ENCODE data around the gene PDGFC.

GRCh38 chr4:156811286-156811685 lies 160.3 kb downstream of the PDGFC start:
- TF ChIP-seq, protein P1, sequence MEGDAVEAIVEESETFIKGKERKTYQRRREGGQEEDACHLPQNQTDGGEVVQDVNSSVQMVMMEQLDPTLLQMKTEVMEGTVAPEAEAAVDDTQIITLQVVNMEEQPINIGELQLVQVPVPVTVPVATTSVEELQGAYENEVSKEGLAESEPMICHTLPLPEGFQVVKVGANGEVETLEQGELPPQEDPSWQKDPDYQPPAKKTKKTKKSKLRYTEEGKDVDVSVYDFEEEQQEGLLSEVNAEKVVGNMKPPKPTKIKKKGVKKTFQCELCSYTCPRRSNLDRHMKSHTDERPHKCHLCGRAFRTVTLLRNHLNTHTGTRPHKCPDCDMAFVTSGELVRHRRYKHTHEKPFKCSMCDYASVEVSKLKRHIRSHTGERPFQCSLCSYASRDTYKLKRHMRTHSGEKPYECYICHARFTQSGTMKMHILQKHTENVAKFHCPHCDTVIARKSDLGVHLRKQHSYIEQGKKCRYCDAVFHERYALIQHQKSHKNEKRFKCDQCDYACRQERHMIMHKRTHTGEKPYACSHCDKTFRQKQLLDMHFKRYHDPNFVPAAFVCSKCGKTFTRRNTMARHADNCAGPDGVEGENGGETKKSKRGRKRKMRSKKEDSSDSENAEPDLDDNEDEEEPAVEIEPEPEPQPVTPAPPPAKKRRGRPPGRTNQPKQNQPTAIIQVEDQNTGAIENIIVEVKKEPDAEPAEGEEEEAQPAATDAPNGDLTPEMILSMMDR (IDR thresholded peaks at IDR 0.05) = no peak
- TF ChIP-seq POLR2A (IDR thresholded peaks at IDR 0.05) = no peak
- TF ChIP-seq POLR2AphosphoS5 (IDR thresholded peaks at IDR 0.05) = no peak

Data from gastroesophageal sphincter (tissue), 3 donors.